ENCODE data around the gene ZNF385B.

DNA sequence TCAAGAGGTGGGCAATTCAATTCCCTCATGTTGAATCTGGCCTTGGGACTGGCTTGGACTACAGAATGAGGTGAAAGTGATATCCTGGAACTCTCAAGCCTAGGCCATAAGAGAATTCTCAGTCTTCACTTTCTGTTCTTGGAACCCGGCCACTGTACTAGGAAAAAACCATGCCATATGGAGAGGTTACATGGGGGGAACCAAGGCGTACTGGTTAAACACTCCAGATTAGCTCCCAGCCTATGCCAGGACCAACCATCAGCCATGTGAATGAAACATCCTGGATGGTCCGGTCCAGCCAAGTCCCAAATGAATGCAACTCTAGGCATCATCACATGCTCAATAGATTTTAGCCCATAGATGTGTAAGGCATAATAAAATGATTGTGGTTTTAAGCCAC lies 56.4 kb downstream of the ZNF385B start:
- TF ChIP-seq, protein P1, sequence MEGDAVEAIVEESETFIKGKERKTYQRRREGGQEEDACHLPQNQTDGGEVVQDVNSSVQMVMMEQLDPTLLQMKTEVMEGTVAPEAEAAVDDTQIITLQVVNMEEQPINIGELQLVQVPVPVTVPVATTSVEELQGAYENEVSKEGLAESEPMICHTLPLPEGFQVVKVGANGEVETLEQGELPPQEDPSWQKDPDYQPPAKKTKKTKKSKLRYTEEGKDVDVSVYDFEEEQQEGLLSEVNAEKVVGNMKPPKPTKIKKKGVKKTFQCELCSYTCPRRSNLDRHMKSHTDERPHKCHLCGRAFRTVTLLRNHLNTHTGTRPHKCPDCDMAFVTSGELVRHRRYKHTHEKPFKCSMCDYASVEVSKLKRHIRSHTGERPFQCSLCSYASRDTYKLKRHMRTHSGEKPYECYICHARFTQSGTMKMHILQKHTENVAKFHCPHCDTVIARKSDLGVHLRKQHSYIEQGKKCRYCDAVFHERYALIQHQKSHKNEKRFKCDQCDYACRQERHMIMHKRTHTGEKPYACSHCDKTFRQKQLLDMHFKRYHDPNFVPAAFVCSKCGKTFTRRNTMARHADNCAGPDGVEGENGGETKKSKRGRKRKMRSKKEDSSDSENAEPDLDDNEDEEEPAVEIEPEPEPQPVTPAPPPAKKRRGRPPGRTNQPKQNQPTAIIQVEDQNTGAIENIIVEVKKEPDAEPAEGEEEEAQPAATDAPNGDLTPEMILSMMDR (IDR thresholded peaks at IDR 0.05): no peak
- no peak for TF ChIP-seq POLR2A (IDR thresholded peaks at IDR 0.05)
